HCT116 (cell line): ENCODE measurements around the gene PDE10A. TPM values are rescaled to one million over a fixed set of nuclear protein-coding genes. Genes with fewer than 3 reads are reported as not detected.

Experiments
- ATAC-seq: fragments of 200-7000 bp; cut with Tn5 transposase; 2 replicates; pipeline ENCODE4 v1.9.1; 2020; ENCODE audit warnings: mild to moderate bottlenecking, moderate library complexity
- BruUV-seq: library from RNA; stranded (reverse); fragments of 400-500 nt; replicated peaks from 2 replicates; lab custom pipeline; 2021; lab: Mats Ljungman, UMichigan
- CTCF ChIA-PET: fragments of 300-600 bp; sonication (Branson Sonifier 250); formaldehyde crosslinking; loops from one replicate; lab custom pipeline; 2021; ENCODE audit warnings: antibody characterized with exemption; lab: Charles Lee
- POLR2A ChIA-PET: fragments of 300-600, 350-600 bp; sonication (Branson Sonifier 250); formaldehyde crosslinking; loops from one replicate; lab custom pipeline; 2021; ENCODE audit warnings: antibody characterized with exemption; lab: Charles Lee
- RAD21 ChIA-PET, 2 experiments: fragments of 300-600 bp; sonication (Branson Sonifier 250); formaldehyde crosslinking; loops; one replicate each; lab custom pipeline; 2023; ENCODE audit warnings: low total read pairs in 2 of 2; ENCODE audit not compliant: uncharacterized antibody in 2 of 2, unreplicated experiment in 2 of 2, low non-redundant PET in 1 of 2; lab: Charles Lee
- DNase-seq: peaks from one replicate; pipeline ENCODE4 v3.0.0-alpha.2; 2010; ENCODE audit warnings: low read depth, low spot score
- H2AFZ ChIP-seq: fragments of 200-600 bp; shearing (Covaris generic), sonication (generic); 2 replicates; pipeline ENCODE4 v1.6.1; 2017; ENCODE audit warnings: low read depth, mixed run types, mixed read lengths, antibody characterized with exemption, low read length; ENCODE audit not compliant: poor library complexity, severe bottlenecking
- H3K27ac ChIP-seq: 2 replicates; pipeline ENCODE4 v1.5.1; 2012; ENCODE audit warnings: low read depth, low read length
- H3K27me3 ChIP-seq: fragments of 200-600 bp; sonication (generic); 2 replicates; pipeline ENCODE4 v1.6.1; 2016; ENCODE audit warnings: mixed run types, low read length, mixed read lengths; ENCODE audit not compliant: insufficient read depth
- H3K36me3 ChIP-seq, 2 experiments: fragments of 200-500 bp in 1 of 2; fragments of 200-600 bp in 1 of 2; sonication (Bioruptor generic) in 1 of 2; sonication (generic) in 1 of 2; 2 replicates each; pipeline versions ENCODE4 v1.5.1 to v1.6.1; 2014 to 2016; ENCODE audit warnings: low read length in 2 of 2, inconsistent platforms in 1 of 2, mixed read lengths in 1 of 2, mixed run types in 1 of 2; ENCODE audit not compliant: insufficient read depth in 2 of 2, control insufficient read depth in 1 of 2
- H3K4me1 ChIP-seq, 2 experiments: fragments of 200-600 bp in 1 of 2; sonication (generic) in 1 of 2; 2 replicates each; pipeline versions ENCODE4 v1.5.1 to v1.6.1; 2012 to 2017; ENCODE audit warnings: low read length in 2 of 2, inconsistent platforms in 1 of 2, mild to moderate bottlenecking in 1 of 2, mixed read lengths in 1 of 2, mixed run types in 1 of 2, moderate library complexity in 1 of 2; ENCODE audit not compliant: insufficient read depth in 2 of 2, control insufficient read depth in 1 of 2
- H3K4me2 ChIP-seq: fragments of 200-600 bp; sonication (generic); 2 replicates; pipeline ENCODE4 v1.6.1; 2017; ENCODE audit warnings: mixed run types, low read length, mixed read lengths
- H3K4me3 ChIP-seq, 2 experiments: fragments of 200-600 bp in 1 of 2; sonication (generic) in 1 of 2; replicated peaks in 1 of 2; 2 replicates each; pipeline ENCODE4 v1.5.1; 2011 to 2016; ENCODE audit warnings: low read length in 2 of 2, control low read depth in 1 of 2, low read depth in 1 of 2, mild to moderate bottlenecking in 1 of 2, mixed read lengths in 1 of 2, mixed run types in 1 of 2
- H3K79me2 ChIP-seq: fragments of 200-600 bp; sonication (generic); 2 replicates; pipeline ENCODE4 v1.6.1; 2017; ENCODE audit warnings: mild to moderate bottlenecking, mixed run types, low read length, moderate library complexity, mixed read lengths; ENCODE audit not compliant: insufficient read depth
- H3K9ac ChIP-seq: fragments of 200-600 bp; sonication (generic); 2 replicates; pipeline ENCODE4 v1.6.1; 2016; ENCODE audit warnings: low read length, mixed read lengths
- H3K9me2 ChIP-seq: fragments of 200-600 bp; sonication (generic), shearing (Covaris generic); 2 replicates; pipeline ENCODE4 v1.6.1; 2017; ENCODE audit warnings: mixed run types, mild to moderate bottlenecking, moderate library complexity; ENCODE audit not compliant: insufficient read depth
- H3K9me3 ChIP-seq, 2 experiments: fragments of 200-500 bp in 1 of 2; fragments of 200-600 bp in 1 of 2; sonication (Bioruptor generic) in 1 of 2; sonication (generic) in 1 of 2; 2 replicates each; pipeline ENCODE4 v1.6.1; 2014 to 2017; ENCODE audit warnings: low read length in 2 of 2, mixed read lengths in 2 of 2, inconsistent platforms in 1 of 2, low read depth in 1 of 2, mild to moderate bottlenecking in 1 of 2, mixed run types in 1 of 2, moderate library complexity in 1 of 2; ENCODE audit not compliant: control insufficient read depth in 1 of 2, insufficient read depth in 1 of 2
- H4K20me1 ChIP-seq: fragments of 200-600 bp; sonication (generic), shearing (Covaris generic); 2 replicates; pipeline ENCODE4 v1.6.1; 2017; ENCODE audit warnings: mixed run types, mild to moderate bottlenecking, moderate library complexity; ENCODE audit not compliant: insufficient read depth
- ATF3 ChIP-seq: IDR thresholded peaks from 2 replicates; pipeline ENCODE4 v1.6.1; 2012
- CBX3 ChIP-seq: IDR thresholded peaks from 2 replicates; pipeline ENCODE4 v1.6.1; 2012; ENCODE audit warnings: low read depth
- CEBPB ChIP-seq: IDR thresholded peaks from 2 replicates; pipeline ENCODE4 v1.6.1; 2012; ENCODE audit warnings: low read depth
- EGR1 ChIP-seq: IDR thresholded peaks from 2 replicates; pipeline ENCODE4 v1.6.1; 2012; ENCODE audit warnings: low read depth
- ELF1 ChIP-seq: IDR thresholded peaks from 2 replicates; pipeline ENCODE4 v1.6.1; 2012; ENCODE audit warnings: low read depth, borderline replicate concordance
- EZH2 ChIP-seq: fragments of 200-600 bp; sonication (generic); IDR thresholded peaks from 2 replicates; pipeline ENCODE4 v1.6.1; 2017; ENCODE audit warnings: antibody characterized with exemption, mixed run types
- EZH2phosphoT487 ChIP-seq: fragments of 200-600 bp; IDR thresholded peaks from 2 replicates; pipeline ENCODE4 v1.6.1; 2018; ENCODE audit warnings: antibody characterized with exemption, borderline replicate concordance
- FOSL1 ChIP-seq: IDR thresholded peaks from 2 replicates; pipeline ENCODE4 v1.6.1; 2012; ENCODE audit warnings: low read depth
- JUND ChIP-seq: IDR thresholded peaks from 2 replicates; pipeline ENCODE4 v1.6.1; 2012
- POLR2A ChIP-seq: IDR thresholded peaks from 2 replicates; pipeline ENCODE4 v1.7.0; 2011; ENCODE audit warnings: borderline replicate concordance; ENCODE audit not compliant: insufficient read depth, insufficient read length; ENCODE audit errors: extremely low read depth
- POLR2AphosphoS5 ChIP-seq: IDR thresholded peaks from 2 replicates; pipeline ENCODE4 v1.6.1; 2011; ENCODE audit warnings: mild to moderate bottlenecking, low read depth, low read length, moderate library complexity
- RAD21 ChIP-seq: IDR thresholded peaks from 2 replicates; pipeline ENCODE4 v1.6.1; 2012; ENCODE audit warnings: low read depth, mild to moderate bottlenecking
- REST ChIP-seq: IDR thresholded peaks from 2 replicates; pipeline ENCODE4 v1.6.1; 2012; ENCODE audit warnings: low read depth
- SIN3A ChIP-seq: IDR thresholded peaks from 2 replicates; pipeline ENCODE4 v1.6.1; 2012; ENCODE audit warnings: low read depth
- SP1 ChIP-seq: IDR thresholded peaks from 2 replicates; pipeline ENCODE4 v1.6.1; 2012; ENCODE audit warnings: low read depth
- SRF ChIP-seq: IDR thresholded peaks from 2 replicates; pipeline ENCODE4 v1.6.1; 2012; ENCODE audit warnings: low read depth
- TCF7L2 ChIP-seq: IDR thresholded peaks from 2 replicates; pipeline ENCODE4 v1.7.0; 2011; ENCODE audit warnings: borderline replicate concordance, inconsistent platforms; ENCODE audit not compliant: insufficient read depth, insufficient read length; ENCODE audit errors: extremely low read depth
- YY1 ChIP-seq: IDR thresholded peaks from 2 replicates; pipeline ENCODE4 v1.6.1; 2011; ENCODE audit warnings: low read length, low read depth, moderate library complexity, mild to moderate bottlenecking; ENCODE audit not compliant: insufficient replicate concordance; ENCODE audit errors: extremely low read depth
- intact Hi-C: fragments of 100-400 bp; cut with micrococcal nuclease; formaldehyde crosslinking; loops from 2 replicates; pipeline ENCODE4 v1.10.0; 2022
- total RNA-seq: library from RNA; stranded (reverse); gene quantifications from one replicate; pipeline ENCODE4 v1.2.1, GENCODE V29; 2021; ENCODE audit not compliant: unreplicated experiment
- TF ChIP-seq, protein P1 (sequence below): IDR thresholded peaks from 2 replicates; pipeline ENCODE4 v1.6.1; 2012
- TF ChIP-seq, protein P2 (sequence below): IDR thresholded peaks from 2 replicates; pipeline ENCODE4 v1.6.1; 2011; ENCODE audit warnings: mild to moderate bottlenecking, low read length, moderate library complexity; ENCODE audit not compliant: insufficient replicate concordance; ENCODE audit errors: extremely low read depth
- TF ChIP-seq, protein P3 (sequence below), 3 experiments: fragments of 200-600 bp in 1 of 3; sonication (generic) in 1 of 3; IDR thresholded peaks in 2 of 3; conservative IDR thresholded peaks in 1 of 3; 2 replicates each; pipeline ENCODE4 v1.5.1; 2012 to 2017; ENCODE audit warnings: low read depth in 2 of 3, low read length in 2 of 3, antibody characterized with exemption in 1 of 3, borderline replicate concordance in 1 of 3, control low read depth in 1 of 3, mild to moderate bottlenecking in 1 of 3, mixed read lengths in 1 of 3, mixed run types in 1 of 3, moderate library complexity in 1 of 3; ENCODE audit not compliant: insufficient read depth in 1 of 3

Gene PDE10A
- total RNA-seq, 1 experiment from 2014 or later, result 0.37 TPM

DNA sequence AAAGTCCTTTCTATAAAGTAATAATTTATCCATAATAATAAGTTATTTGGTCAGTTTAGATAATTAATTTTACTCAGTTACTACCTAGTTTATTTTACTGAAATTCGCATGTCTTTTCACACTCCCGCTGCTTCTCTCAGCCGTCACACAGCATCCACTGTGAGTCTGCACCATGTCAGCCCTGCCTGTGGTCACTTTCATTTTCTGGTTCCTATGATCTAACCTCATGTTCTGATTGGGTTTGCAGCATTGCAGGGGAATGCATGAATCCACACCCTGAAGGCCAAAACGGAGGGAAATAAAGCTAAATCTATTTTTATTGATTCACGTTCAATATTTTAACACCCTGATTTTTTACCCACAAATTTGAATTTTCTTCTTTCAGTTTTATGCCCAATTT, 47.4 kb downstream of the PDE10A start (continued):
- no peak for TF ChIP-seq SRF

GRCh38 chr6:165611294-165611693, 51.7 kb downstream of the PDE10A start:
- TF ChIP-seq CBX3 (no peak), EZH2 (no peak), TCF7L2 (no peak), FOSL1 (no peak), ATF3 (no peak), YY1 (no peak), CEBPB (no peak), SP1 (no peak), EGR1 (no peak), JUND (no peak), REST (no peak), SIN3A (no peak), POLR2A (no peak), ELF1 (no peak), EZH2phosphoT487 (no peak), POLR2AphosphoS5 (no peak), RAD21 (no peak)
- TF ChIP-seq, protein P1, sequence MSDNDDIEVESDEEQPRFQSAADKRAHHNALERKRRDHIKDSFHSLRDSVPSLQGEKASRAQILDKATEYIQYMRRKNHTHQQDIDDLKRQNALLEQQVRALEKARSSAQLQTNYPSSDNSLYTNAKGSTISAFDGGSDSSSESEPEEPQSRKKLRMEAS, result no peak
- TF ChIP-seq, protein P2, sequence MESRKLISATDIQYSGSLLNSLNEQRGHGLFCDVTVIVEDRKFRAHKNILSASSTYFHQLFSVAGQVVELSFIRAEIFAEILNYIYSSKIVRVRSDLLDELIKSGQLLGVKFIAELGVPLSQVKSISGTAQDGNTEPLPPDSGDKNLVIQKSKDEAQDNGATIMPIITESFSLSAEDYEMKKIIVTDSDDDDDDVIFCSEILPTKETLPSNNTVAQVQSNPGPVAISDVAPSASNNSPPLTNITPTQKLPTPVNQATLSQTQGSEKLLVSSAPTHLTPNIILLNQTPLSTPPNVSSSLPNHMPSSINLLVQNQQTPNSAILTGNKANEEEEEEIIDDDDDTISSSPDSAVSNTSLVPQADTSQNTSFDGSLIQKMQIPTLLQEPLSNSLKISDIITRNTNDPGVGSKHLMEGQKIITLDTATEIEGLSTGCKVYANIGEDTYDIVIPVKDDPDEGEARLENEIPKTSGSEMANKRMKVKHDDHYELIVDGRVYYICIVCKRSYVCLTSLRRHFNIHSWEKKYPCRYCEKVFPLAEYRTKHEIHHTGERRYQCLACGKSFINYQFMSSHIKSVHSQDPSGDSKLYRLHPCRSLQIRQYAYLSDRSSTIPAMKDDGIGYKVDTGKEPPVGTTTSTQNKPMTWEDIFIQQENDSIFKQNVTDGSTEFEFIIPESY, result no peak
- TF ChIP-seq, protein P3, sequence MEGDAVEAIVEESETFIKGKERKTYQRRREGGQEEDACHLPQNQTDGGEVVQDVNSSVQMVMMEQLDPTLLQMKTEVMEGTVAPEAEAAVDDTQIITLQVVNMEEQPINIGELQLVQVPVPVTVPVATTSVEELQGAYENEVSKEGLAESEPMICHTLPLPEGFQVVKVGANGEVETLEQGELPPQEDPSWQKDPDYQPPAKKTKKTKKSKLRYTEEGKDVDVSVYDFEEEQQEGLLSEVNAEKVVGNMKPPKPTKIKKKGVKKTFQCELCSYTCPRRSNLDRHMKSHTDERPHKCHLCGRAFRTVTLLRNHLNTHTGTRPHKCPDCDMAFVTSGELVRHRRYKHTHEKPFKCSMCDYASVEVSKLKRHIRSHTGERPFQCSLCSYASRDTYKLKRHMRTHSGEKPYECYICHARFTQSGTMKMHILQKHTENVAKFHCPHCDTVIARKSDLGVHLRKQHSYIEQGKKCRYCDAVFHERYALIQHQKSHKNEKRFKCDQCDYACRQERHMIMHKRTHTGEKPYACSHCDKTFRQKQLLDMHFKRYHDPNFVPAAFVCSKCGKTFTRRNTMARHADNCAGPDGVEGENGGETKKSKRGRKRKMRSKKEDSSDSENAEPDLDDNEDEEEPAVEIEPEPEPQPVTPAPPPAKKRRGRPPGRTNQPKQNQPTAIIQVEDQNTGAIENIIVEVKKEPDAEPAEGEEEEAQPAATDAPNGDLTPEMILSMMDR (IDR thresholded peaks at IDR 0.05 in 2 of 3, conservative IDR thresholded peaks at IDR 0.05 in 1 of 3; ENCODE audit: borderline replicate concordance in 1 of 3, insufficient read depth in 1 of 3, low read depth in 2 of 3, low read length in 2 of 3), result no peak
- ATAC-seq, result no peak
- Histone ChIP-seq H3K9me2 (no peaks in the 10 kb centered on the region), H3K9ac (no peak overlapping the region), H3K36me3 (no peaks in the 10 kb centered on the region), H3K4me1 (no peaks in the 10 kb centered on the region), H3K4me3 (no peak overlapping the region), H3K4me2 (no peak overlapping the region), H3K79me2 (no peaks in the 10 kb centered on the region), H3K9me3 (no peaks in the 10 kb centered on the region), H3K27me3 (no peaks in the 10 kb centered on the region), H3K27ac (no peak overlapping the region), H2AFZ (no peak overlapping the region), H4K20me1 (no peaks in the 10 kb centered on the region)
- intact Hi-C loops, result no loop called here
- ChIA-PET RAD21 (no interaction called here), POLR2A (no interaction called here), CTCF (no interaction called here)
- BruUV-seq, result no TSS peak
- DNase-seq, result no peak
